ENCODE data around the gene RASA2. TPM values are rescaled to one million over a fixed set of nuclear protein-coding genes. Genes with fewer than 3 reads are reported as not detected.
"Not testable (repeated sequence)": the region's sequence is repeated elsewhere in the genome, so short reads cannot be mapped to it uniquely, and the experiment has no call there.

Gene RASA2
- total RNA-seq, 4 donors from 2014 or later: 1.9 to 10.6 (median 4.5) TPM

DNA sequence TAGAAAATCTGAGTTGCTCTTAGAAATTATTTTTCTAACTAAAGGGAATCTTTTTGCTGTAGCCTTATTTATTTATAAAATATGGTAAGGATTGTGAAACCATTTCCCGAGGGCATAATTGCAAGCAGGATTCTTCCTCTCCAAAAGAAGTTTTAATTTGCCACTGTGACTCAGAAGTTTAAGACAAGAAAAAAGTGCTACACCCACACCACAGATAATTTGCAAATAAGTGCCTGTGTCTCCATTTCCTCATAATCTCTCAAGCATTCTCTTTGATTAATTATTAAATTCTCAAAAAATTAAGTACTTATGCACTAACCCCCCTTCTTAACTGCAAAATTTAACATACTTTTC is 43.6 kb downstream of the RASA2 start:
- Histone ChIP-seq H3K36me3 (no peaks in the 10 kb centered on the region), H3K9me3 (no peaks in the 10 kb centered on the region), H3K4me1 (peaks cover 0 to 23% of the 10 kb centered on the region in 2 donors), H3K27me3 (no peaks in the 10 kb centered on the region), H3K4me3 (no peak overlapping the region), H3K27ac (peak overlapping the region in 3 of 4 donors; percentile 18 to 50 (median 44))
- ATAC-seq (no peak), DNase-seq (no peak)
- TF ChIP-seq POLR2A (IDR thresholded peaks at IDR 0.05): no peak
- TF ChIP-seq, protein P1, sequence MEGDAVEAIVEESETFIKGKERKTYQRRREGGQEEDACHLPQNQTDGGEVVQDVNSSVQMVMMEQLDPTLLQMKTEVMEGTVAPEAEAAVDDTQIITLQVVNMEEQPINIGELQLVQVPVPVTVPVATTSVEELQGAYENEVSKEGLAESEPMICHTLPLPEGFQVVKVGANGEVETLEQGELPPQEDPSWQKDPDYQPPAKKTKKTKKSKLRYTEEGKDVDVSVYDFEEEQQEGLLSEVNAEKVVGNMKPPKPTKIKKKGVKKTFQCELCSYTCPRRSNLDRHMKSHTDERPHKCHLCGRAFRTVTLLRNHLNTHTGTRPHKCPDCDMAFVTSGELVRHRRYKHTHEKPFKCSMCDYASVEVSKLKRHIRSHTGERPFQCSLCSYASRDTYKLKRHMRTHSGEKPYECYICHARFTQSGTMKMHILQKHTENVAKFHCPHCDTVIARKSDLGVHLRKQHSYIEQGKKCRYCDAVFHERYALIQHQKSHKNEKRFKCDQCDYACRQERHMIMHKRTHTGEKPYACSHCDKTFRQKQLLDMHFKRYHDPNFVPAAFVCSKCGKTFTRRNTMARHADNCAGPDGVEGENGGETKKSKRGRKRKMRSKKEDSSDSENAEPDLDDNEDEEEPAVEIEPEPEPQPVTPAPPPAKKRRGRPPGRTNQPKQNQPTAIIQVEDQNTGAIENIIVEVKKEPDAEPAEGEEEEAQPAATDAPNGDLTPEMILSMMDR (IDR thresholded peaks at IDR 0.05 in 4 of 5, conservative IDR thresholded peaks at IDR 0.05 in 1 of 5): no peak
- intact Hi-C loops (cut with DNase I; ENCODE audit: low total_unique reads) (no loop called here), in situ Hi-C loops (cut with MboI; ENCODE audit: low sequenced_read_pairs in 4 of 4) (no loop called here)

DNA sequence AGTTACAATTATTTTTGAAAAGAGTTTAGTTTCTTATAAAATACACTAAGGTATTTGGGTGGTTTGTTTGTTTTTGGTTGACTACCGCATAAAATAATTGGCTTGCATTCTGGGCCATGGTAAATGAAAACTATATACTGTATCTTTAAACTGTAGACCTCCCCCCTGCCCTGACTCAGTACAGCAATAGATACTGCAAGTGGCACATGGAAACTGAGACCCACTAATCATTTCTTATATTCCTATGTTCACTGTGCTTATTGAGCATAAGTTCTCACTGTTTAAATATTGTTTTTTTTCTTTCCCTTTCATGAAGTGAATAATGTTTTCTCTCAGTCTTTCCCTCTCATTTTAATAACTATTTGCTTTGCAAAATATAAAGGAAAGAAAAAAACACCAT is 45.8 kb downstream of the RASA2 start:
- no peak for ATAC-seq

DNA sequence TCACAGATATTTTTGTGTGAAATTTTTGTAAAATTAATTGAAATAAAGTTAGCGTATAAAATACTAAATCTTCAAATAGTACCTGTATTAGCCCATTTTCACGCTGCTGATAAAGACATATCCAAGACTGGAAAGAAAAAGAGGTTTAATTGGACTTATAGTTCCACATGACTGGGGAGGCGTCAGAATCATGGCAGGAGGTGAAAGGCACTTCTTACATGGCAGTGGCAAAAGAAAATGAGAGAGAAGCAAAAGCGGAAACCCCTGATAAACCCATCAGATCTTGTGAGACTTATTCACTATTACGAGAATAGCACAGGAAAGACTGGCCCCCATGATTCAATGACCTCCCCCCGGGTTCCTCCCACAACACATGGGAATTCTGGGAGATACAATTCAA is 49.2 kb downstream of the RASA2 start:
- DNase-seq; in situ Hi-C loops (cut with MboI; ENCODE audit: low sequenced_read_pairs in 4 of 4); H3K4me1 ChIP-seq; H3K27ac ChIP-seq; H3K36me3 ChIP-seq; intact Hi-C loops (cut with DNase I; ENCODE audit: low total_unique reads); ATAC-seq; H3K9me3 ChIP-seq; H3K4me3 ChIP-seq; H3K27me3 ChIP-seq: not testable (repeated sequence)

More for the DNA sequence above, 45.8 kb downstream of the RASA2 start:
- H3K4me3 ChIP-seq: no peak overlapping the region
- peaks cover 0 to 19% of the 10 kb centered on the region in 2 donors for H3K4me1 ChIP-seq
- in situ Hi-C loops (cut with MboI; ENCODE audit: low sequenced_read_pairs in 4 of 4): no loop called here
- no peak for DNase-seq
- H3K9me3 ChIP-seq: no peaks in the 10 kb centered on the region
- H3K36me3 ChIP-seq: no peaks in the 10 kb centered on the region
- intact Hi-C loops (cut with DNase I; ENCODE audit: low total_unique reads): no loop called here
- no peaks in the 10 kb centered on the region for H3K27me3 ChIP-seq
- TF ChIP-seq, protein P1 (IDR thresholded peaks at IDR 0.05 in 4 of 5, conservative IDR thresholded peaks at IDR 0.05 in 1 of 5): no peak
- no peak for TF ChIP-seq POLR2A (IDR thresholded peaks at IDR 0.05)
- H3K27ac ChIP-seq: no peak overlapping the region

DNA sequence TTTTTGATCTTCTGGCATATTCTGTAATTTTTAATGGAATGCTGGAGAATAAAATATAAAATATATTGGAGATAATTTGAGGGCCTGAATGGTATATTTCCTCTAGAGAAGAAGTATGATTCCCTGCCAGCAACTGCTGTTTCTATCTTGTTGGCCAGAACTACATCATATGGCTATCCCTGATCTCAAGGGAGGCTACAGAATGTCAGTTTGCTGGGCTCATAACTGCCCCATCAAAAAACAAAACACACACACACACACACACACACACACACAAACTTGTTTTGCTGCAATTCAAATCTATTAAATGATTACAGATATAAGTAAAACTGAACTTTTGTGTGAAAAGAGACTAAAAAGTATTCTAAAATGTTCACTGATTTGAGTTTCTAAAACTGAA is 51.0 kb downstream of the RASA2 start:
- H3K27me3 ChIP-seq: no peaks in the 10 kb centered on the region
- ATAC-seq (no peak), DNase-seq (no peak)
- intact Hi-C loops (cut with DNase I; ENCODE audit: low total_unique reads): no loop called here
- TF ChIP-seq, protein P1 (IDR thresholded peaks at IDR 0.05 in 4 of 5, conservative IDR thresholded peaks at IDR 0.05 in 1 of 5): no peak
- TF ChIP-seq POLR2A (IDR thresholded peaks at IDR 0.05): no peak
- no peaks in the 10 kb centered on the region for H3K36me3 ChIP-seq
- H3K4me1 ChIP-seq: no peaks in the 10 kb centered on the region
- no peak overlapping the region for H3K27ac ChIP-seq
- H3K9me3 ChIP-seq: no peaks in the 10 kb centered on the region
- no peak overlapping the region for H3K4me3 ChIP-seq
- in situ Hi-C loops (cut with MboI; ENCODE audit: low sequenced_read_pairs in 4 of 4): no loop called here

DNA sequence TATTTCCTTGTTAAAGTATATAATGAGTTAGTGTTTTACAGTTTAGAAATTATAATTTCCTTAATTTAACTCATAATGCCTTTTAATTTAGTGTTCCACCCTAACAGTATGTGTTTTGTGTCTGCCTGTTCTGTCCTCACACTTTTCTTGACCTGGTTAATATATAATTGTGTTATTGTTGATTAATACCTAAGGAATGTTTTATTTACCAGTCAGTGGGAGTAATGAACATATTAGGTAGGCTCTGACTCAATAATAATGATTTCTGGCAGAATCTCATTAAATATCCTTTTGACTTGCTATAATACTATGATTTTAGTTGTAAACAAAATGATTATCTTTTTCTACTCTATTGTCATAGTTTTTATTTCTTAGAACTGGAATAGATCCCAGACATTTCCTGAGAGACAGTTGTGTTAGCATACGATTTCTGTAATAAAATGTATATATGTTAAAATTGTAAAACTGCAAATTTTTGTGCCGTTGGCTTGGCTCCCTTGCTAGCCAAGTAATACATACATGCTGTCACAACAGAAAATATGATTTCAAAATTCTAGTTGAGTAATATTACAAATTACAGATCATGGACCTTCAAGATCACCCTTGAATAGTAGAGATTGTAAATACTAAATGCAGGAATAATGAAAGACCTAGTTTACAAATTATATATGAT is 51.9 kb downstream of the RASA2 start:
- no peak overlapping the region for H3K4me3 ChIP-seq
- intact Hi-C loops (cut with DNase I; ENCODE audit: low total_unique reads) (no loop called here), in situ Hi-C loops (cut with MboI; ENCODE audit: low sequenced_read_pairs in 4 of 4) (no loop called here)
- H3K4me1 ChIP-seq: no peaks in the 10 kb centered on the region
- no peak for TF ChIP-seq POLR2A (IDR thresholded peaks at IDR 0.05)
- TF ChIP-seq, protein P1 (IDR thresholded peaks at IDR 0.05 in 4 of 5, conservative IDR thresholded peaks at IDR 0.05 in 1 of 5): no peak
- H3K27me3 ChIP-seq: no peaks in the 10 kb centered on the region
- H3K9me3 ChIP-seq: no peaks in the 10 kb centered on the region
- no peak overlapping the region for H3K27ac ChIP-seq
- H3K36me3 ChIP-seq: no peaks in the 10 kb centered on the region
- ATAC-seq: no peak
- DNase-seq: no peak
